Measurements from ENCODE around the gene GOLGA7B. TPM values are rescaled to one million over a fixed set of nuclear protein-coding genes. Genes with fewer than 3 reads are reported as not detected.

The GOLGA7B gene
- total and polyA plus RNA-seq, 2 of the 4 experiments (the other 2 are of a cell fraction) = not detected

GRCh38 chr10:97896756-97897358, 47.2 kb downstream of the GOLGA7B start:
- H3K4me2 ChIP-seq (ENCODE audit: low read depth, low read length) = no peak overlapping the region
- no peak overlapping the region for H4K91ac ChIP-seq (ENCODE audit: insufficient read depth, low read depth, low read length)
- H3K14ac ChIP-seq (replicated peaks; ENCODE audit: low read depth, low read length) = no peak overlapping the region
- H3K36me3 ChIP-seq (ENCODE audit: control insufficient read depth, insufficient read depth, low read length) = no peaks in the 10 kb centered on the region
- no peak overlapping the region for H2AFZ ChIP-seq (replicated peaks; ENCODE audit: low read length, poor library complexity)
- TF ChIP-seq RCOR1 (IDR thresholded peaks at IDR 0.05; ENCODE audit: insufficient replicate concordance, low read length) (no peak), RFX5 (IDR thresholded peaks at IDR 0.05; ENCODE audit: low read depth, low read length) (no peak), POLR2A (IDR thresholded peaks at IDR 0.05; ENCODE audit: low read depth, low read length) (no peak), MAZ (IDR thresholded peaks at IDR 0.05; ENCODE audit: borderline replicate concordance, low read depth, low read length) (no peak), NFE2L2 (IDR thresholded peaks at IDR 0.05; ENCODE audit: low read depth, low read length) (no peak), MXI1 (IDR thresholded peaks at IDR 0.05; ENCODE audit: borderline replicate concordance, low read depth, low read length) (no peak), BHLHE40 (IDR thresholded peaks at IDR 0.05; ENCODE audit: low read depth, low read length) (no peak), ELK1 (IDR thresholded peaks at IDR 0.05; ENCODE audit: borderline replicate concordance, low read depth, low read length) (no peak), CHD1 (IDR thresholded peaks at IDR 0.05; ENCODE audit: low read depth, low read length) (no peak)
- no peak overlapping the region for H2BK20ac ChIP-seq (ENCODE audit: low read depth, low read length)
- no peaks in the 10 kb centered on the region for H3K9me1 ChIP-seq (ENCODE audit: insufficient read depth, low read length)
- no peak overlapping the region for H2BK15ac ChIP-seq (ENCODE audit: low read depth, low read length)
- H3K23ac ChIP-seq (ENCODE audit: low read depth, low read length) = no peak overlapping the region
- in situ Hi-C loops (cut with MboI; ENCODE audit: low sequenced_read_pairs) = no loop called here
- ChIA-PET POLR2A (ENCODE audit: unreplicated experiment) (no interaction called here), CTCF (no interaction called here)
- no peak overlapping the region for H2BK120ac ChIP-seq (ENCODE audit: low read depth, low read length)
- H4K8ac ChIP-seq (ENCODE audit: low read depth in 2 of 2, low read length in 2 of 2) = no peak overlapping the region
- H3K79me1 ChIP-seq (ENCODE audit: low read depth in 1 of 2, low read length in 2 of 2) = no peaks in the 10 kb centered on the region
- no TSS peak for BruUV-seq (replicated peaks)
- H3K27me3 ChIP-seq (ENCODE audit: control insufficient read depth, insufficient read depth, low read length) = peaks cover 15% of the 10 kb centered on the region; the same call in 1 of the 2 replicates
- no peak for DNase-seq
- H4K20me1 ChIP-seq (ENCODE audit: insufficient read depth, low read length) = no peaks in the 10 kb centered on the region
- H2BK5ac ChIP-seq (ENCODE audit: low read depth, low read length, poor library complexity, severe bottlenecking) = no peak overlapping the region
- no peak for ATAC-seq (ENCODE audit: low read depth)
- no peak overlapping the region for H3K4me3 ChIP-seq (ENCODE audit: insufficient read depth, low read depth, low read length)
- H4K5ac ChIP-seq (ENCODE audit: low read depth, low read length) = no peak overlapping the region
- dilution Hi-C loops (cut with HindIII; ENCODE audit: low sequenced_read_pairs, unreplicated experiment) = no loop called here
- no peak overlapping the region for H3K27ac ChIP-seq (ENCODE audit: insufficient read depth, low read length)
- WGBS, 2 experiments (ENCODE audit: extremely low coverage in 2 of 2, insufficient read length in 1 of 2) = 88% methylated on average over 8 of the region's 13 CpGs; no CpG with 5 or more reads in 1 of the 2 experiments
- no peak overlapping the region for H3K56ac ChIP-seq (ENCODE audit: extremely low read depth, insufficient read depth, low read length)
- no peak overlapping the region for H2AK5ac ChIP-seq (ENCODE audit: low read depth, low read length)
- H3K18ac ChIP-seq (ENCODE audit: low read depth, low read length) = no peak overlapping the region
- H3K9ac ChIP-seq (ENCODE audit: low read depth, low read length) = no peak overlapping the region
- H3K4ac ChIP-seq (ENCODE audit: low read depth, low read length) = no peak overlapping the region
- no peaks in the 10 kb centered on the region for H3K9me3 ChIP-seq (ENCODE audit: control insufficient read depth, insufficient read depth, low read length)
- H2AK9ac ChIP-seq (replicated peaks; ENCODE audit: low read depth, low read length, poor library complexity) = no peak overlapping the region
- intact Hi-C loops (cut with micrococcal nuclease) = no loop called here
- H3K4me1 ChIP-seq (ENCODE audit: control insufficient read depth, insufficient read depth, low read length) = no peaks in the 10 kb centered on the region
